NB4 (cell line): Measurements from ENCODE around the gene KIF3A.

Experiments used
- DNase-seq: peaks from one replicate; pipeline ENCODE4 v3.0.0; 2010; ENCODE audit warnings: low read depth
- H3K4me3 ChIP-seq: one replicate; pipeline ENCODE4 v1.5.1; 2011; ENCODE audit warnings: mild to moderate bottlenecking, low read depth, low read length, moderate library complexity
- MYC ChIP-seq: IDR thresholded peaks from 2 replicates; pipeline ENCODE4 v1.6.1; 2011; ENCODE audit warnings: low read depth, low read length
- POLR2A ChIP-seq: IDR thresholded peaks from 2 replicates; pipeline ENCODE4 v1.6.1; 2011; ENCODE audit warnings: mild to moderate bottlenecking; ENCODE audit not compliant: insufficient read length; ENCODE audit errors: extremely low read depth
- TF ChIP-seq, protein P1 (sequence below): IDR thresholded peaks from 2 replicates; pipeline ENCODE4 v1.6.1; 2011; ENCODE audit warnings: low read depth, low read length
- TF ChIP-seq, protein P2 (sequence below): IDR thresholded peaks from one replicate; pipeline ENCODE4 v1.5.1; 2012; ENCODE audit warnings: low read depth, low read length

Gene KIF3A

GRCh38 chr5:132669966-132670882, 67.1 kb downstream of the KIF3A start:
- no peak for DNase-seq
- H3K4me3 ChIP-seq, result no peak overlapping the region
- no peak for TF ChIP-seq POLR2A
- TF ChIP-seq MYC, result no peak
- TF ChIP-seq, protein P1, sequence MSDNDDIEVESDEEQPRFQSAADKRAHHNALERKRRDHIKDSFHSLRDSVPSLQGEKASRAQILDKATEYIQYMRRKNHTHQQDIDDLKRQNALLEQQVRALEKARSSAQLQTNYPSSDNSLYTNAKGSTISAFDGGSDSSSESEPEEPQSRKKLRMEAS, result no peak
- TF ChIP-seq, protein P2, sequence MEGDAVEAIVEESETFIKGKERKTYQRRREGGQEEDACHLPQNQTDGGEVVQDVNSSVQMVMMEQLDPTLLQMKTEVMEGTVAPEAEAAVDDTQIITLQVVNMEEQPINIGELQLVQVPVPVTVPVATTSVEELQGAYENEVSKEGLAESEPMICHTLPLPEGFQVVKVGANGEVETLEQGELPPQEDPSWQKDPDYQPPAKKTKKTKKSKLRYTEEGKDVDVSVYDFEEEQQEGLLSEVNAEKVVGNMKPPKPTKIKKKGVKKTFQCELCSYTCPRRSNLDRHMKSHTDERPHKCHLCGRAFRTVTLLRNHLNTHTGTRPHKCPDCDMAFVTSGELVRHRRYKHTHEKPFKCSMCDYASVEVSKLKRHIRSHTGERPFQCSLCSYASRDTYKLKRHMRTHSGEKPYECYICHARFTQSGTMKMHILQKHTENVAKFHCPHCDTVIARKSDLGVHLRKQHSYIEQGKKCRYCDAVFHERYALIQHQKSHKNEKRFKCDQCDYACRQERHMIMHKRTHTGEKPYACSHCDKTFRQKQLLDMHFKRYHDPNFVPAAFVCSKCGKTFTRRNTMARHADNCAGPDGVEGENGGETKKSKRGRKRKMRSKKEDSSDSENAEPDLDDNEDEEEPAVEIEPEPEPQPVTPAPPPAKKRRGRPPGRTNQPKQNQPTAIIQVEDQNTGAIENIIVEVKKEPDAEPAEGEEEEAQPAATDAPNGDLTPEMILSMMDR, result no peak

- TF ChIP-seq POLR2A (no peak), MYC (no peak)
- TF ChIP-seq, protein P2, result no peak
- TF ChIP-seq, protein P1, result no peak
- H3K4me3 ChIP-seq, result no peak overlapping the region
- no peak for DNase-seq
These were observed 67.9 kb downstream of the KIF3A start for GRCh38 chr5:132669455-132669820.

- H3K4me3 ChIP-seq, result no peak overlapping the region
- no peak for TF ChIP-seq MYC
- TF ChIP-seq POLR2A, result no peak
- TF ChIP-seq, protein P1, result no peak
- TF ChIP-seq, protein P2, result no peak
- no peak for DNase-seq
These were observed 68.5 kb downstream of the KIF3A start for GRCh38 chr5:132668706-132669454.

DNA sequence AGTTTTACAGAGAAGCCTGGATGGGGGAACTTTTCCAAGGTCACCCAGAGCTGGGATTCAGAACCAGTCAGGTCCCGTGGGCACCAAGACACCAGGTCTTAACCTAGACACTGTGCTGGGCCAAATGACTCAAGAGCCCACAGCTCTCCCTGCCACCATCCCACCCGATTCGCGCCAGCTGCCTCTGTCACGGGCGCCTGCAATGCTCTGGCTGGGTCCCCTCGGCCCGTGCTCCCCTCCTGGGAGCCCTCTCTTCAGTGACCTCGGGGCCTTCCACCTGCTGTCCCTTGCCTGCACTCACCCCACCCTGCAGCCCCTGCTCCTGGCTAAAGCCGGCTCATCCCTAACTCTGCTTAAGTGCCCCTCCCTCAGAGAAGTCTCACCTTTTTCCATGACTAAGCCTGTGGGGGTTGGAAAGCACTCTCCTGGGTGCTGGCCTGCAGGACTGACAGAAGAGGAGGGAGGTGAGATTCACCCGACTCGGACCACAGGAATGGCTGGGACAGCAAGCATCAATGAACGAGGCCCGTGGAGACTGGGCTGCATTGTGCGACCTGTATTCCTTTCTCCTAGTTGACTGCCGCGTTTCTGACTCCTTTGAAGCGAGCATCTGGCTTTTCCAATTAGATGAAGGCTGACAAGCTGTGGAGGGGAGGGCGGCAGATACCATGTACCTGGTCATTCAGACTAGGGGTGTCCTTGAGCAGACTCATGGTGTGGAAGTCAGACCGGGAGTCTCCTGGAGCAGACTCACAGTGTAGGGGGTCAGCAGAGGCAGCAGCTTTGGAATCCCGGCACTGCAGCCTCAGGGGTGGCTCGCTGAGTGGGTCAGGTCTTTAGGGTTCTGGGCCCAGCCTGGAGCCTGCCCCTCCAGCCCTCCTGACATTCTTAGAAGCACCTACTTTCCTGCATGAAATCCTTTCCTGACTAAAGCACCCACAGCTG, 69.3 kb downstream of the KIF3A start:
- no peak overlapping the region for H3K4me3 ChIP-seq
- no peak for DNase-seq
- TF ChIP-seq, protein P2, result no peak
- TF ChIP-seq POLR2A, result no peak
- TF ChIP-seq, protein P1, result no peak
- no peak for TF ChIP-seq MYC

DNA sequence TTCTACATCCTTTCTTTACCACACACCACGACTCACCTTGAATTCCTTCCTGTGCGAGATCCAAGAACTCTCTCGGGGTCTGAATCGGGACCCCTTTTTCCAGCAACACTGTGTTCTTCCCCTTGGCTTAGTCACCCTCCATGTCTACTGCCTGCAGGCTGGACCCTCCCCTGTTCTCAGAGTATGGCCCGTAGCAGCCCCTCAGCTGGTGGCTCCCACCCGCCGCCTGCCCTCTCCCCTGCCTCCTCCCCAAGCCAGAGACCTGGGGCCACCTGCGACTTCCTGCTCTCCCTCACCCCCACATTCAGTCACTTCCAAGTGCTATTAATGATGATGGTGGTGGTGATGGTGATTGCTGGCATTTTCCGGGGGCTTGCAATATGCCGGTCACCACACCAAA, 70.0 kb downstream of the KIF3A start:
- no peak for DNase-seq
- TF ChIP-seq POLR2A (no peak), MYC (no peak)
- TF ChIP-seq, protein P1, result no peak
- TF ChIP-seq, protein P2, result no peak
- no peak overlapping the region for H3K4me3 ChIP-seq
